Body of pancreas (tissue), 4 donors: Measurements from ENCODE around the gene KHK. TPM values are rescaled to one million over a fixed set of nuclear protein-coding genes. Genes with fewer than 3 reads are reported as not detected.
"Not testable (repeated sequence)": the region's sequence is repeated elsewhere in the genome, so short reads cannot be mapped to it uniquely, and the experiment has no call there.

Experiments used
- ATAC-seq: fragments of 150-250 bp; one replicate; pipeline ENCODE4 v1.9.1; 2016
- DNase-seq, 4 donors: peaks; one replicate each; pipeline ENCODE4 v3.0.0-alpha.2; 2019
- H3K27ac ChIP-seq, 4 donors: fragments of 200-600 bp; sonication (generic); 1 replicate in 3 of 4; 2 replicates in 1 of 4; pipeline versions ENCODE4 v1.5.1 to v1.6.1; 2016 to 2019; ENCODE audit warnings: mild to moderate bottlenecking in 1 of 4, mixed read lengths in 1 of 4, moderate library complexity in 1 of 4
- H3K27me3 ChIP-seq, 2 donors: fragments of 200-600 bp; sonication (generic); one replicate each; pipeline ENCODE4 v1.6.0; 2016; ENCODE audit warnings: mild to moderate bottlenecking in 1 of 2
- H3K36me3 ChIP-seq, 2 donors: fragments of 200-600 bp; sonication (generic); replicated peaks in 1 of 2; 2 replicates each; pipeline ENCODE4 v1.5.1; 2016; ENCODE audit warnings: low read depth in 2 of 2; ENCODE audit not compliant: insufficient read depth in 1 of 2
- H3K4me1 ChIP-seq: fragments of 200-600 bp; sonication (generic); one replicate; pipeline ENCODE4 v1.6.0; 2016
- H3K4me3 ChIP-seq, 2 donors: fragments of 200-600 bp; sonication (generic); 1 replicate in 1 of 2; 2 replicates in 1 of 2; pipeline ENCODE4 v1.5.1; 2016 to 2019
- H3K9me3 ChIP-seq, 3 donors: fragments of 200-600 bp; sonication (generic); 1 replicate in 2 of 3; 2 replicates in 1 of 3; pipeline ENCODE4 v1.5.1; 2016
- CTCF ChIP-seq, 7 experiments: fragments of 450-650 bp in 4 of 7; fragments of 200-600 bp in 3 of 7; sonication (generic) in 3 of 7; IDR thresholded peaks; one replicate each; pipeline ENCODE4 v1.5.1; 2016 to 2019; ENCODE audit warnings: antibody characterized with exemption in 7 of 7
- POLR2A ChIP-seq, 3 donors: fragments of 450-650 bp; IDR thresholded peaks; one replicate each; pipeline ENCODE4 v1.6.1; 2016; ENCODE audit warnings: antibody characterized with exemption in 3 of 3, mild to moderate bottlenecking in 2 of 3
- WGBS, 2 donors: methylation state at CpG; one replicate each; pipeline ENCODE4 v1.1.5; 2017; 5-methylcytosine and 5-hydroxymethylcytosine counted together
- intact Hi-C: fragments of 100-400 bp; cut with DNase I; formaldehyde crosslinking; loops from one replicate; pipeline ENCODE4 v1.15.1; 2023
- total RNA-seq, 2 donors: library from RNA; depleted of rRNA; stranded (reverse); fragments of >200 nt; gene quantifications; one replicate each; pipeline ENCODE4 v1.1.0, GENCODE V29; 2016

Gene KHK
- total RNA-seq, 2 donors from 2014 or later: 4.2 to 7.3 TPM

GRCh38 chr2:27072920-27073319, 13.7 kb upstream of the KHK start:
- WGBS, 2 donors: 85 to 87% methylated on average over 5 of the region's 5 CpGs
- intact Hi-C loops: no loop called here
- DNase-seq (no peak), ATAC-seq (no peak)
- no peaks in the 10 kb centered on the region for H3K27me3 ChIP-seq
- no peak overlapping the region for H3K4me3 ChIP-seq
- H3K4me1 ChIP-seq: peaks cover 31% of the 10 kb centered on the region
- no peaks in the 10 kb centered on the region for H3K36me3 ChIP-seq
- no peaks in the 10 kb centered on the region for H3K9me3 ChIP-seq
- peak overlapping the region in 1 of 4 donors; percentile 83 for H3K27ac ChIP-seq
- TF ChIP-seq POLR2A (IDR thresholded peaks at IDR 0.05) (no peak), CTCF (IDR thresholded peaks at IDR 0.05) (no peak)

- ATAC-seq: no peak
- DNase-seq: no peak
- TF ChIP-seq POLR2A (IDR thresholded peaks at IDR 0.05) (no peak), CTCF (IDR thresholded peaks at IDR 0.05) (no peak)
- H3K27me3 ChIP-seq: no peaks in the 10 kb centered on the region
- intact Hi-C loops: no loop called here
- H3K36me3 ChIP-seq: no peaks in the 10 kb centered on the region
- 25 to 55% methylated on average over 2 of the region's 2 CpGs for WGBS, 2 donors
- peaks cover 29% of the 10 kb centered on the region for H3K4me1 ChIP-seq
- H3K9me3 ChIP-seq: no peaks in the 10 kb centered on the region
- H3K27ac ChIP-seq: no peak overlapping the region
- no peak overlapping the region for H3K4me3 ChIP-seq
Observed at GRCh38 chr2:27073782-27074181, 12.8 kb upstream of the KHK start.

GRCh38 chr2:27074738-27075565, 11.6 kb upstream of the KHK start:
- no peak for TF ChIP-seq CTCF (IDR thresholded peaks at IDR 0.05)
- no peak for TF ChIP-seq POLR2A (IDR thresholded peaks at IDR 0.05)
- no peaks in the 10 kb centered on the region for H3K36me3 ChIP-seq
- DNase-seq: peak in 1 of 4 donors; percentile 41
- ATAC-seq: no peak
- intact Hi-C loops: no loop called here
- no peak overlapping the region for H3K4me3 ChIP-seq
- H3K27me3 ChIP-seq: no peaks in the 10 kb centered on the region
- no peak overlapping the region for H3K27ac ChIP-seq
- 63 to 75% methylated on average over 3 to 4 of the region's 4 CpGs for WGBS, 2 donors
- peaks cover 17% of the 10 kb centered on the region for H3K4me1 ChIP-seq
- H3K9me3 ChIP-seq: no peaks in the 10 kb centered on the region

GRCh38 chr2:27075566-27075871, 11.1 kb upstream of the KHK start:
- H3K9me3 ChIP-seq, DNase-seq, ATAC-seq, H3K27me3 ChIP-seq, intact Hi-C loops, H3K36me3 ChIP-seq, H3K4me3 ChIP-seq, H3K27ac ChIP-seq: not testable (repeated sequence)
- 80 to 81% methylated on average over 6 of the region's 6 CpGs for WGBS, 2 donors
- peaks cover 12% of the 10 kb centered on the region for H3K4me1 ChIP-seq

GRCh38 chr2:27076323-27076722, 10.2 kb upstream of the KHK start:
- WGBS, 2 donors: 67 to 69% methylated on average over 4 of the region's 4 CpGs
- H3K36me3 ChIP-seq: no peaks in the 10 kb centered on the region
- H3K27ac ChIP-seq: no peak overlapping the region
- TF ChIP-seq POLR2A (IDR thresholded peaks at IDR 0.05): no peak
- no peak for TF ChIP-seq CTCF (IDR thresholded peaks at IDR 0.05)
- intact Hi-C loops: no loop called here
- H3K4me3 ChIP-seq: no peak overlapping the region
- no peaks in the 10 kb centered on the region for H3K27me3 ChIP-seq
- DNase-seq (no peak), ATAC-seq (no peak)
- H3K9me3 ChIP-seq: no peaks in the 10 kb centered on the region
- peaks cover 16% of the 10 kb centered on the region for H3K4me1 ChIP-seq
